RWPE1 (cell line): Measurements from ENCODE around the gene DESI2.
A peak's percentile ranks its signal among the peaks of the same experiment; 100 is the strongest.

Experiments used
- CTCF ChIA-PET: fragments of 350-600 bp; sonication (Branson Sonifier 250); formaldehyde crosslinking; extraction: SDS; loops from one replicate; lab custom pipeline; 2021; lab: Yijun Ruan, JAX
- POLR2A ChIA-PET: fragments of 400-600 bp; formaldehyde crosslinking; extraction: SDS; loops from one replicate; lab custom pipeline; 2020; ENCODE audit warnings: antibody characterized with exemption; ENCODE audit not compliant: low non-redundant PET; lab: Yijun Ruan, JAX
- DNase-seq: peaks from one replicate; pipeline ENCODE4 v3.0.0; 2012; ENCODE audit warnings: low spot score
- H3K27ac ChIP-seq: fragments of 450-650 bp; 2 replicates; pipeline ENCODE4 v1.5.1; 2017
- CTCF ChIP-seq: fragments of 450-650 bp; conservative IDR thresholded peaks from 2 replicates; pipeline ENCODE4 v1.5.1; 2017; ENCODE audit warnings: low read depth, mild to moderate bottlenecking

Gene DESI2

GRCh38 chr1:244651956-244652622 lies 837 bp upstream of the DESI2 start:
- no peak for TF ChIP-seq CTCF
- CTCF ChIA-PET: interaction anchor here (0.5 kb wide), 1 partner anchor 49 kb away, joined by 4 read pairs; no protein-coding TSS in a partner anchor
- POLR2A ChIA-PET: interaction anchor here (0.5 kb wide), 1 partner anchor 405 kb away, joined by 3 read pairs; no protein-coding TSS in a partner anchor
- no peak for DNase-seq
- H3K27ac ChIP-seq: peak overlapping the region; percentile 87

GRCh38 chr1:244653439-244654107 lies 647 bp downstream of the DESI2 start:
- H3K27ac ChIP-seq: peak overlapping the region; percentile 87
- peak; percentile 13 for DNase-seq
- POLR2A ChIA-PET: no interaction called here
- CTCF ChIA-PET: interaction anchor here (0.7 to 1.3 kb wide), 2 partner anchors 11 to 143 kb away, joined by 5 to 6 read pairs; no protein-coding TSS in a partner anchor
- TF ChIP-seq CTCF: 0 out of 2 replicates have a peak, but pooled peaks have one; percentile 14

GRCh38 chr1:244654108-244655038 lies 1.4 kb downstream of the DESI2 start:
- DNase-seq: peak; percentile 8
- H3K27ac ChIP-seq: no peak overlapping the region
- ChIA-PET CTCF (interaction anchor here (1.3 kb wide), 1 partner anchor 142 kb away, joined by 6 read pairs; no protein-coding TSS in a partner anchor), POLR2A (no interaction called here)
- TF ChIP-seq CTCF: no peak

- no peak for TF ChIP-seq CTCF
- H3K27ac ChIP-seq: no peak overlapping the region
- POLR2A ChIA-PET: no interaction called here
- no peak for DNase-seq
- CTCF ChIA-PET: no interaction called here
These were observed 2.3 kb downstream of the DESI2 start for GRCh38 chr1:244655186-244655585.

- CTCF ChIA-PET: no interaction called here
These were observed 4.5 kb downstream of the DESI2 start for GRCh38 chr1:244657421-244657820.

More at GRCh38 chr1:244657421-244657820, 4.5 kb downstream of the DESI2 start:
- DNase-seq: no peak
- POLR2A ChIA-PET: no interaction called here
- no peak overlapping the region for H3K27ac ChIP-seq
- no peak for TF ChIP-seq CTCF
